Germinal center (tissue), 1 donor: Measurements from ENCODE around the gene SCYL1.

Experiments used
- DNase-seq: peaks from one replicate; pipeline ENCODE4 v3.0.0; 2012; ENCODE audit warnings: mixed read lengths, low spot score

SCYL1 gene

GRCh38 chr11:65524741-65525545 is at the start of gene SCYL1:
SCYL1 (plus strand) TSS chr11:65525083; CDS start chr11:65525154, 71 bp downstream.
- DNase-seq, result peak; percentile 88

DNA sequence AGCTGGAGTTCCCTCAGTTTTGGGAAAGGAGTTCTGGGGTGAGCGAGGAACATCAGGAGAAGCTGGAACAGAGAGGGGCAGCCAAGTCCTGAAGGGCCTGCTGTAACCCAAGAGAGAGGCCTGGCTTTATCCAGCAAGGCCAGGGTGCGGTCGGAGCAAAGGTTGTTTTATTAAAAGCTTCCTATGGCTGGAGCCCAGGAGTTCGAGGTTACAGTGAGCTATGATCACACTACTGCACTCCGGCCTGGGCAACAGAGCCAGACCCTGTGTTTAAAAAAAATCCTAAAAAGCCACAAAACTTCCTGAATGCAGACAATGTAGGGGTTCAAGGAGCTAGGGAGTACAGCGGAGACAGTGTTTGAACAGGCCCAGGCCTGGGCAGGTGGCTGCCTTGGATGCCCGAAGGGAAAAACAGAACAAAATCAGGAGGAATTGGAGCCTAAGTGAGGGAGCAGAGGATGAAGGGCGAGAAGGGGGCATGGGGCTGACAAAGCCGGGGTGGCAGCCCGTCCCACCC is 48.2 kb upstream of the SCYL1 start:
- no peak for DNase-seq

GRCh38 chr11:65477149-65477965 is 47.5 kb upstream of the SCYL1 start:
- peak; percentile 92 for DNase-seq

- no peak for DNase-seq
These were observed 46.3 kb upstream of the SCYL1 start for GRCh38 chr11:65478388-65479183.

- DNase-seq, result no peak
These were observed 45.4 kb upstream of the SCYL1 start for GRCh38 chr11:65479184-65480145.

- DNase-seq, result no peak
These were observed 42.5 kb upstream of the SCYL1 start for GRCh38 chr11:65482306-65482850.

GRCh38 chr11:65485920-65486219 is 39.0 kb upstream of the SCYL1 start:
- no peak for DNase-seq

GRCh38 chr11:65486570-65487466 is 38.1 kb upstream of the SCYL1 start:
- DNase-seq, result no peak

DNA sequence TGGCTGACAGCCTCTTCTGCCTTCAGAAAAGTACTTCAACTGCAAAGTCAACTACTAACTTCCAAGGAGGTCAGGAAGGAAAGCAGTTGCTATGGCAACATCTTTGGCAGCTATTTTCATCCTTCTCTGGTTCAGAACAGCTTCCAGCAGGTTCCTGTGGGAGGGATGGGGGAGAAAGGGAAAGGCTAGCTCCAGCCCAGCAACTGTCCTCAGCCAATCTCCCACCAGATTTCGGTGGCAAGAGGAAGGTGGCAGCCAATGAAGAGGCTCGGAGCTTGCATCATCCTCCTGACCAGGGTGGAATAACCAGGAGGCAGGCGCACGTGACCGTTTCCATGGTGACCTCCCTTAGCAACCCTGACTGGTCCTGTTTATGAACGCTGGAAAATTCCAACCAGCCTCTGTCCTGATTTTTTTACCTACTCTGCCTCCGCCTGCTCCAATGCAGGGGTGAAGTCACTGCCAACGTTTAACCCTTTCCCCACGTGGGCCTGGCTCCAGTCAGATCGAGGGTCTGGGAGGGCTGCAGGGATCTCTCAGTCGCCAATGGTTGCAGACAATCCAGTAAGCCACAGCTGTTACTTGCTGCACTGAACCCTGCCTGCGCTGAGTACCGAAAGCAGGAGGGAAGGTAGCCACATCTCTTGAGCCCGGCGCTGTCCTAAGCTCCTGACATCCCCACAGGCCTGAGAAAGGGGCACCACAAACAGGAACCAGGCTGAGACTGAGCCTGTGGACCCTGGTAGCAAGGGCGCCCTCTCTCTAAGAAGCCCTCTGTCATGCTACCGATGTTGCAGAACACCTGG is 37.2 kb upstream of the SCYL1 start:
- peak; percentile 55 for DNase-seq

DNA sequence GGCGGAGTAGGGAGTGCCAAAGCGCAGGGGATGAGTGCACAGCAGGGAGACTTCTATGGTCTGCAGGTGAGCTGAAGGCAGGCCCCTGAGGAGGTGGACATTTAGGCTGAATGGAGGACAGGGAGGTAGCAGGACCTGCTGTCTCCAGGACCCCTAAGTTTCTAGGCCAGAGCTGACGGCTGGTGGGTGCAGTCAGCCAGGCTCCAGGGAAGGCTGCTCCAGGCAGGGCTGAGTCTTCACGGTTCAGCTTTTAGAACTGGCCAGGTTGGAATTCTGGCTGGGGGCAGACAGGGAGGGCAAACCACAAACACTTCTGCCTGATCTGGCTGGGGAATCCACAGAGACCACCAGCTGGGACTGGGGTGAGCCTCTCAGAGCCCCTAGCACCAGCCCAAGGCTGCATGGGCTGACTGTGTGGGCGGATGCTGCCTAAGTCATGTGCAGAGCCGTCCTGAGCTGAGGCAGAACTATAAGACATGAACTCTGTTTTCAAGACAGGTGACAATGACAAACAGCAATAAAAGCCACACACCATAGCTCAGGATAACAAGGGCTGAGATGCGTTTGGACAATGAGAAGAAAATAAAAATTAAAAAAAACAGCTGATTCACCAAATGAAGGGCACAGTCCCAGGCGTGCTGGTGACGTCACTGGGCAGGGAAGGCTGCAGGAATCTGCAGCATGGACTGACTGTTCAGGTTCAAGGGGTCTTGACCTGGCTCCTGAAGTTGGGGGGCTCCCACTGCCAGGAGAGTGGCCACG is 36.4 kb upstream of the SCYL1 start:
- DNase-seq, result no peak

GRCh38 chr11:65489035-65489705 is 35.7 kb upstream of the SCYL1 start:
- DNase-seq, result no peak

- DNase-seq, result no peak
These were observed 35.1 kb upstream of the SCYL1 start for GRCh38 chr11:65489706-65490320.

DNA sequence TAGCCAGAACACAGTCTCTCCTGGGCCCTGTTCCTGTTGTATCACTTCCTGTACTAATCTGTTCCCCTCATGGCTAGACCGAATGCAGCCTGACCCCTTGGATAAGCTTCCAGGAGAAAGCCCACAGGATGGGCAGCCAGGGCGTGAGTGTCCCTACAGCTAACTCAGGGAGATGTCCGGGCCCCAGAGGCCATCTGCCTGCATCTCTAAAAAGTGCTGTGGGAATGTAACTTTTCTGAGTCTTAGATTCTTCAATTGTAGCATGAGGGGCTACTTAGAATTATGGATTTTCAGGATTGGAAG is 33.8 kb upstream of the SCYL1 start:
- no peak for DNase-seq

GRCh38 chr11:65491614-65492386 is 33.1 kb upstream of the SCYL1 start:
- DNase-seq, result no peak

DNA sequence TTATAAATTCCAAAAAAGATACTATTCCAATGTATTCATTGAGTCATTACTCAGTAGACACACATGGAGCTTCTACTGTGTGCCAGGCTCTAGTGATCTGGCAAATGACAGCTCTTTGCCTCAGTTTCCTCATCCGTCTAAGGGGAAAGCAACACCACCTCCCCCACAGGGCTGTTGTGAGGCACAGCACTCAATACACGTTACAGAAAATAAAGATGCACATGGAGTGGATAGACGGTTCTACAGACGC is 32.6 kb upstream of the SCYL1 start:
- no peak for DNase-seq

DNA sequence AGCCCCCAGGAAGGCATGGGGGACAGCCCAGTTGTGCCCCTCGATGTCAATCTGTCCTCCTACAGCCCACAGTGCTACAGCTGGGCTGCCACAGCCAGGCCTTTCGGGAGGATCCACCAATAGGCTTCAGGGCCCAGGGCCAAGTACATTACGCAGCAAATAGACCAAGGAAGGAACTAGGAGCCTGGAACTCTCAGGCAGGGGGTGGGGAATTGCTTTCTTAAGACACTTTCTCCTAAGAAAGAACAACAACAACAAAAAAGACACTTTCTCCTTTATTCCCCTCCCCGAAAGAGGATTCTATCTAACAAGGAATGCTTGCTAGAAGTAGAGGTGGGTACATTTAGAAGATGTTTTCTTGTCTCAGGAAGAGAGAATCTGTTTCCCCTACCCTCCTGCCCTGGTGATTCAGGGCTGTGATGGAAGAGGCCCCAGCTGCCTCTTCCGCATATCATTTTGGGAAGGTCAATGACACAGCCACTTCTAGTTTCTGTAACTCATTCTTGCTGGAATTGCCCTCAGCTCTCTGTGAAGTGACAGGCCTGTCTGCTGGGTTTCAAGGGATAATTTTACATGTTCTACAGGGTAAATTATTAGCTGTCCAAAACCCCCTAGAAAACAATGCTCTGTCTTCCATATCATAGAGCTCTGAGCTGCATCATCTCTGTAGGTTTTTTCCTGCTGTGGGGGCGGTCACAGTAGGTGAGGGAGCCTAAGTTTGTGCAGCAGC is 32.1 kb upstream of the SCYL1 start:
- no peak for DNase-seq
